Stimulated activated CD8-positive, alpha-beta memory T cell treated with anti-CD3 and anti-CD28 coated beads, Interleukin-4, amount 100 ng/mL, for 24 hours (primary cell): ENCODE data around the gene AHNAK.
A peak's percentile ranks its signal among the peaks of the same experiment; 100 is the strongest.

ENCODE experiments used
- DNase-seq: peaks from one replicate; pipeline ENCODE4 v3.0.0-alpha.2; 2020; ENCODE audit warnings: low read depth

Gene AHNAK

GRCh38 chr11:62404901-62405300 is 141.7 kb downstream of the AHNAK start:
- DNase-seq: no peak

- no peak for DNase-seq
Measured at GRCh38 chr11:62404435-62404834, 142.2 kb downstream of the AHNAK start.

- no peak for DNase-seq
Measured at GRCh38 chr11:62402960-62403730, 143.5 kb downstream of the AHNAK start.

- peak; percentile 22 for DNase-seq
Measured at GRCh38 chr11:62402226-62402959, 144.2 kb downstream of the AHNAK start.

GRCh38 chr11:62401811-62402210 is 144.8 kb downstream of the AHNAK start:
- DNase-seq: no peak

GRCh38 chr11:62401356-62401755 is 145.2 kb downstream of the AHNAK start:
- no peak for DNase-seq

GRCh38 chr11:62400760-62401159 is 145.8 kb downstream of the AHNAK start:
- DNase-seq: no peak

GRCh38 chr11:62400281-62400680 is 146.3 kb downstream of the AHNAK start:
- DNase-seq: no peak

GRCh38 chr11:62399878-62400266 is 146.7 kb downstream of the AHNAK start:
- DNase-seq: no peak

GRCh38 chr11:62399172-62399877 is 147.3 kb downstream of the AHNAK start:
- no peak for DNase-seq

GRCh38 chr11:62398011-62398994 is 148.3 kb downstream of the AHNAK start:
- no peak for DNase-seq

GRCh38 chr11:62395885-62396551 is 150.6 kb downstream of the AHNAK start:
- no peak for DNase-seq

GRCh38 chr11:62394825-62395538 is 151.6 kb downstream of the AHNAK start:
- no peak for DNase-seq

- DNase-seq: no peak
Measured at GRCh38 chr11:62393735-62394134, 152.9 kb downstream of the AHNAK start.

- no peak for DNase-seq
Measured at GRCh38 chr11:62393061-62393611, 153.5 kb downstream of the AHNAK start.

GRCh38 chr11:62392506-62392905 is 154.1 kb downstream of the AHNAK start:
- DNase-seq: no peak

GRCh38 chr11:62391642-62392425 is 154.8 kb downstream of the AHNAK start:
- no peak for DNase-seq

GRCh38 chr11:62390722-62391121 is 155.9 kb downstream of the AHNAK start:
- no peak for DNase-seq

- DNase-seq: no peak
Measured at GRCh38 chr11:62390237-62390636, 156.4 kb downstream of the AHNAK start.
